Measurements from ENCODE around the gene RPL22.

The RPL22 gene

GRCh38 chr1:6199298-6200187 lies at the start of gene RPL22:
RPL22 (minus strand) TSS chr1:6199595; CDS start chr1:6199573, 22 bp downstream.
- DNase-seq: peak; percentile 97

- no peak for DNase-seq
Observed at GRCh38 chr1:6248161-6248776, 48.9 kb upstream of the RPL22 start.

GRCh38 chr1:6247651-6248050 lies 48.3 kb upstream of the RPL22 start:
- no peak for DNase-seq

GRCh38 chr1:6246497-6247467 lies 47.4 kb upstream of the RPL22 start:
- peak; percentile 92 for DNase-seq

GRCh38 chr1:6245869-6246496 lies 46.6 kb upstream of the RPL22 start:
- peak; percentile 81 for DNase-seq

GRCh38 chr1:6245086-6245868 lies 45.9 kb upstream of the RPL22 start:
- peak; percentile 93 for DNase-seq

- DNase-seq: no peak
Observed at GRCh38 chr1:6244401-6245049, 45.1 kb upstream of the RPL22 start.

GRCh38 chr1:6243993-6244392 lies 44.6 kb upstream of the RPL22 start, which contains the start of gene HES3:
HES3 (plus strand) TSS chr1:6244179; CDS start chr1:6244366, 187 bp downstream.
- DNase-seq: no peak

GRCh38 chr1:6243053-6243834 lies 43.8 kb upstream of the RPL22 start:
- peak; percentile 33 for DNase-seq

GRCh38 chr1:6241887-6242740 lies 42.7 kb upstream of the RPL22 start:
- peak; percentile 47 for DNase-seq

- DNase-seq: peak; percentile 21
Observed at GRCh38 chr1:6241107-6241886, 41.9 kb upstream of the RPL22 start.

- DNase-seq: peak; percentile 25
Observed at GRCh38 chr1:6239950-6240768, 40.8 kb upstream of the RPL22 start.

- no peak for DNase-seq
Observed at GRCh38 chr1:6239213-6239752, 39.9 kb upstream of the RPL22 start.

GRCh38 chr1:6237093-6237492 lies 37.7 kb upstream of the RPL22 start:
- no peak for DNase-seq

GRCh38 chr1:6235296-6235677 lies 35.9 kb upstream of the RPL22 start:
- DNase-seq: no peak

- DNase-seq: no peak
Observed at GRCh38 chr1:6234502-6235295, 35.3 kb upstream of the RPL22 start.

Measured in retina (tissue), 1 donor.